ENCODE results near the gene L2HGDH. TPM values are rescaled to one million over a fixed set of nuclear protein-coding genes. Genes with fewer than 3 reads are reported as not detected.

L2HGDH gene
- total and polyA plus RNA-seq, 9 donors = 5.0 to 7.4 (median 6.5) TPM

DNA sequence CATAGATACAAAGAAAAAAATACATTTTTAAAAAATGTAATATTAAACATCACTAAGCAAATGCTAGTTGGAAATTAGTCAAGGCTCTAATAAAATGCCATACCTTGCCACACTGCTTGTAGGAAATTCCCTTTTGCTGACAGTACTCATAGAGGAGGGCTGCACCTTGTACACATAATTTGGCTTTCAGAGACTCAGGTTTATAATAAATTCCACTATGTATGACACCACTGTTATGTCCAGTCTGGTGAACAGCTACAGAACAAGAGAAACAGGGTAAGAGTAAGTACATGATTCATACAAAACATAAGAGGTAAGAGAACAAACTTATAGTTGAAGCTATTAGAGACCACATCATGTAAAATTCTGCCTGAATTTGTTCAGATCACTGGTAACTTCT, 10.1 kb downstream of the L2HGDH start:
- no peak overlapping the region for H3K27ac ChIP-seq (ENCODE audit: low read length)
- H3K4me3 ChIP-seq (ENCODE audit: low read length) = no peak overlapping the region
- H3K36me3 ChIP-seq (ENCODE audit: control insufficient read depth, insufficient read depth, low read length) = peaks cover 4% of the 10 kb centered on the region
- H3K9me3 ChIP-seq (replicated peaks; ENCODE audit: control insufficient read depth, low read depth, low read length) = no peaks in the 10 kb centered on the region
- no peak for DNase-seq
- no peaks in the 10 kb centered on the region for H3K4me1 ChIP-seq (ENCODE audit: control insufficient read depth, insufficient read depth, low read length)
- no peaks in the 10 kb centered on the region for H3K27me3 ChIP-seq (ENCODE audit: control insufficient read depth, insufficient read depth, low read length)

DNA sequence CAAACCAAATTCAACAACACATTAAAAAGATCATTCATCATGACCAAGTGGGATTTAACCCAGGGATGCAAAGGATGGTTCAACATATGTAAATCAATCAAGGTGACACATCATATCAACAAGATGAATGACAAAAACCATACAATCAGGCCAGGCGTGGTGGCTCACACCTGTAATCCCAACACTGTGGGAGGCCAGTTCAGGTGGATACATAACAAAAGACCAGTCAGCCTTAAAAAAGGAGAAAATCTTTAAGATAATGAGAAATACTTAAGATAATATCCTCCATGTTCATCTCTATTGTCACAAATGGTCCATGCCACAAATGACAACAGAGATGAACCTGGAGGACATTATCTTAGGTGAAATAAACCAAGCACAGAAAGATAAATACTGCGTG, 12.4 kb downstream of the L2HGDH start:
- no peaks in the 10 kb centered on the region for H3K9me3 ChIP-seq (replicated peaks; ENCODE audit: control insufficient read depth, low read depth, low read length)
- 100% methylated on average over 1 of the region's 2 CpGs for WGBS (ENCODE audit: insufficient coverage)
- DNase-seq = no peak
- H3K27ac ChIP-seq (ENCODE audit: low read length) = no peak overlapping the region
- H3K36me3 ChIP-seq (ENCODE audit: control insufficient read depth, insufficient read depth, low read length) = peaks cover 4% of the 10 kb centered on the region
- no peaks in the 10 kb centered on the region for H3K27me3 ChIP-seq (ENCODE audit: control insufficient read depth, insufficient read depth, low read length)
- H3K4me3 ChIP-seq (ENCODE audit: low read length) = no peak overlapping the region
- no peaks in the 10 kb centered on the region for H3K4me1 ChIP-seq (ENCODE audit: control insufficient read depth, insufficient read depth, low read length)

DNA sequence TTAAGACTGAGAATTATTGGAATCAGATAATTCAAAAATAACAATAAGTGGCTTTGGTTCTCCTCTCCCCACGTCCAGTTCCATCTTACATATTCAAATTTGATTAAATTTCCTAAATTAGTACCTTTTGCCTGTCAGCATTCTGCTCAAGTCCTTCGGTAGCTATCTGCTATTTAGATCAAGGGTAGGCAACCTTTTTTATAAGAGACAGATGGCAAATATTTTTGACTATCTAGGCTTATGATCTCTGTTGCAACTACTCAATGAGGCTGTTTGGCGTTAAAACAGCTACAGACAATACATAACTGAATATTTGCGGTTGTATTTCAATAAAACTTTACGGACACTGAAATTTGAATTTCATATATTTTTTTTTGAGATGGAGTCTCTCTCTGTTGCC, 21.7 kb downstream of the L2HGDH start:
- no peaks in the 10 kb centered on the region for H3K4me1 ChIP-seq (ENCODE audit: control insufficient read depth, insufficient read depth, low read length)
- no CpG with 5 or more reads among the region's 5 CpGs for WGBS (ENCODE audit: insufficient coverage)
- H3K27ac ChIP-seq (ENCODE audit: low read length) = no peak overlapping the region
- no peak for DNase-seq
- H3K36me3 ChIP-seq (ENCODE audit: control insufficient read depth, insufficient read depth, low read length) = no peaks in the 10 kb centered on the region
- H3K9me3 ChIP-seq (replicated peaks; ENCODE audit: control insufficient read depth, low read depth, low read length) = no peaks in the 10 kb centered on the region
- no peaks in the 10 kb centered on the region for H3K27me3 ChIP-seq (ENCODE audit: control insufficient read depth, insufficient read depth, low read length)
- H3K4me3 ChIP-seq (ENCODE audit: low read length) = no peak overlapping the region

DNA sequence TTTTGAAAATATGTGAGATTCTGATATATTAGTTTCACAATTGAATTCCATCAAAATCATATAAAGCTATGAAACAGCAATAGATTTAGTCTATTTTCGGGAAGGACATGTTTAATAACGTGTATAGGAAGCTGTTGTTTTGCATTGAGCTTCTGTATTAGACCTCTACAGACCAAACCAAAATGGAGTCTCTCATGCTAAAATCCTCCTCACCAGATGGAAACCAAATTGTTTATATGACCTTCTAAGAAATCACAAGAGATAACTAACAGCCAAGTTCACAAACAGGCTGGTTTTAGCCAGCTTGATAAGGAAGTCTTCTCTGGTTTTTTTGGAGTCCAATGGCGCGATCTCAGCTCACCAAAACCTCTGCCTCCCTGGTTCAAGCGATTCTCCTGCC, 23.9 kb downstream of the L2HGDH start:
- Histone ChIP-seq H3K4me3 (ENCODE audit: low read length) (no peak overlapping the region), H3K27ac (ENCODE audit: low read length) (no peak overlapping the region)
- WGBS (ENCODE audit: insufficient coverage) = no CpG with 5 or more reads among the region's 5 CpGs

DNA sequence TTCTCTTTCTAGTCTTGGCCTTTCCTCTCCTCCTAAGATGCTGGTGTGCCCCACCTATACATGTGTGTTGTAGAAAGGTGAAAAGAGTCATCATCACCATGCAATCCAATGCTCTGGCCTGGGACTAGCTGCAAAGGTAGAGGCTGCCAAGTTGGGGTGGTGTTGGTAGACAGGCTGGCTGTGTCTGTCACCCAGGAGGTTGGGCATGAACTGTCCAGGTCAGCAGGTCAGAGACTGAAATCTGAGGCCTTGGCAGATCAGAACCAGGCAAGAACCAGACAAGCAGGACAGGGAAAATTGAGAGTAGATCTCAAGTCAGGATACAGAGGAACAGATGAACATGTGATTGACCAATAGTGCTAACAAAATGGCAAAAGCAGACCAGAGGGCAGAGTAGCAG, 26.2 kb downstream of the L2HGDH start:
- no peaks in the 10 kb centered on the region for H3K27me3 ChIP-seq (ENCODE audit: control insufficient read depth, insufficient read depth, low read length)
- H3K4me1 ChIP-seq (ENCODE audit: control insufficient read depth, insufficient read depth, low read length) = no peaks in the 10 kb centered on the region
- no peaks in the 10 kb centered on the region for H3K9me3 ChIP-seq (replicated peaks; ENCODE audit: control insufficient read depth, low read depth, low read length)
- DNase-seq = no peak
- H3K4me3 ChIP-seq (ENCODE audit: low read length) = no peak overlapping the region
- H3K27ac ChIP-seq (ENCODE audit: low read length) = no peak overlapping the region
- H3K36me3 ChIP-seq (ENCODE audit: control insufficient read depth, insufficient read depth, low read length) = peaks cover 2% of the 10 kb centered on the region

More for the DNA sequence above, 23.9 kb downstream of the L2HGDH start:
- Histone ChIP-seq H3K36me3 (ENCODE audit: control insufficient read depth, insufficient read depth, low read length) (peaks cover 2% of the 10 kb centered on the region), H3K9me3 (replicated peaks; ENCODE audit: control insufficient read depth, low read depth, low read length) (no peaks in the 10 kb centered on the region), H3K27me3 (ENCODE audit: control insufficient read depth, insufficient read depth, low read length) (no peaks in the 10 kb centered on the region), H3K4me1 (ENCODE audit: control insufficient read depth, insufficient read depth, low read length) (no peaks in the 10 kb centered on the region)
- no peak for DNase-seq

DNA sequence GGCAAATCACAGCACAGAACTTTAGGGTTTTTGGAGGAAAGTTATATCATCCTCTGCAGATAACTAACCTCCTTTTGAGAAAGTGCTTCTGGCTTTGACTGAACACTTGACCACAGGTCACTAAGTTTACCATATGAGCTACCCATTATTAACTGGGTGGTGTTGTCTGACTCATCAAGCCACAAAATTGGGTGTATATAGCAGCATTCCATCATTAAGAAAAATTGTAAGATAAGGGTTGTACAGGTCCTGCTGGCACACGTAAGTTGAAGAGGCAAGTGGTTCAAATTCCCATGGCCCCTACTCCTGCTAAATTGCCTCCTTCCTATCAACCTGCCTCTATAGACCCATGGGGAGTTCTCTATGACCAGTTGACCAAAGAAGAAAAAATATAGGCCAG, 39.5 kb downstream of the L2HGDH start:
- H3K4me3 ChIP-seq (ENCODE audit: low read length) = no peak overlapping the region
- DNase-seq = no peak
- H3K27me3 ChIP-seq (ENCODE audit: control insufficient read depth, insufficient read depth, low read length) = no peaks in the 10 kb centered on the region
- H3K4me1 ChIP-seq (ENCODE audit: control insufficient read depth, insufficient read depth, low read length) = no peaks in the 10 kb centered on the region
- H3K27ac ChIP-seq (ENCODE audit: low read length) = no peak overlapping the region
- WGBS (ENCODE audit: insufficient coverage) = no CpG with 5 or more reads among the region's 1 CpG
- no peaks in the 10 kb centered on the region for H3K9me3 ChIP-seq (replicated peaks; ENCODE audit: control insufficient read depth, low read depth, low read length)
- H3K36me3 ChIP-seq (ENCODE audit: control insufficient read depth, insufficient read depth, low read length) = no peaks in the 10 kb centered on the region

DNA sequence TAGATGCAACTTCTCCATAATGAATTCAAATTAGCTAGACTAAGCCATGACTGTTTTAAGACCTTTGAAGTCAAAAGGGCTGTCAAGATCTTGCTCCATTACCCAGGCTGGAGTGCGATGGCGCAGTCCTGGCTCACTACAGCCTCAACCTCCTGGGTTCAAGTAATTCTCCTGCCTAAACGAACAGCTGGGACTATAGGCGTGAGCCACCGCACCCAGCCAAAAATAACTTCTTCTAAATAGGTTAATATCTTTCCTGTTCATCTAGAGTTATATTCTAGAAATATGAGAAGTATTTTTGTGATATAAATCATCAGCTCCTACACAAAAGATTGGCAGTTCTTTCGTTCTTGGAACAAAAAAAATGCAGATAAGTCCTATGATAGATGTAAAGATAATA, 41.1 kb downstream of the L2HGDH start:
- Histone ChIP-seq H3K4me3 (ENCODE audit: low read length) (no peak overlapping the region), H3K9me3 (replicated peaks; ENCODE audit: control insufficient read depth, low read depth, low read length) (no peaks in the 10 kb centered on the region), H3K4me1 (ENCODE audit: control insufficient read depth, insufficient read depth, low read length) (no peaks in the 10 kb centered on the region), H3K27ac (ENCODE audit: low read length) (no peak overlapping the region), H3K36me3 (ENCODE audit: control insufficient read depth, insufficient read depth, low read length) (no peaks in the 10 kb centered on the region), H3K27me3 (ENCODE audit: control insufficient read depth, insufficient read depth, low read length) (no peaks in the 10 kb centered on the region)
- no peak for DNase-seq
- 92% methylated on average over 2 of the region's 6 CpGs for WGBS (ENCODE audit: insufficient coverage)

DNA sequence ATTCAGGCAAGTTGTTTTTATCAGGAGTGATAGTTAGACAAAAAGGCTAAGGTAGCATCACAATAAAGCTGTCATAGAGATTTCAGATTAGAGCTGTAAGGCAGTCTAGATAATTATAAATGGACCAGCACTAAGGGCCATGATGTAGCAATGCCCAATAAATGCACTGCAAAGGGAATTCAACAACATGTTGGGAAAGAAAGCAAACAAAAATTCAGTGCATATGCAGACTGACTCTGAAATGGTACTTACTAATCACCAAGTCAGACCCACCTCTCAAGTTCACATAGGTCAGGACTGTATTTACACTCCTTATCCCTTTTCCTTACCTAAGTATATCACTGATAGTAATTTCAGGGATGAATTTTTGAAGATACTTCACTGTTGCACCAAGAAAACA, 47.0 kb downstream of the L2HGDH start:
- H3K4me3 ChIP-seq (ENCODE audit: low read length) = no peak overlapping the region
- no peak for DNase-seq
- no peaks in the 10 kb centered on the region for H3K9me3 ChIP-seq (replicated peaks; ENCODE audit: control insufficient read depth, low read depth, low read length)
- H3K36me3 ChIP-seq (ENCODE audit: control insufficient read depth, insufficient read depth, low read length) = no peaks in the 10 kb centered on the region
- no peak overlapping the region for H3K27ac ChIP-seq (ENCODE audit: low read length)
- no peaks in the 10 kb centered on the region for H3K4me1 ChIP-seq (ENCODE audit: control insufficient read depth, insufficient read depth, low read length)
- no peaks in the 10 kb centered on the region for H3K27me3 ChIP-seq (ENCODE audit: control insufficient read depth, insufficient read depth, low read length)

DNA sequence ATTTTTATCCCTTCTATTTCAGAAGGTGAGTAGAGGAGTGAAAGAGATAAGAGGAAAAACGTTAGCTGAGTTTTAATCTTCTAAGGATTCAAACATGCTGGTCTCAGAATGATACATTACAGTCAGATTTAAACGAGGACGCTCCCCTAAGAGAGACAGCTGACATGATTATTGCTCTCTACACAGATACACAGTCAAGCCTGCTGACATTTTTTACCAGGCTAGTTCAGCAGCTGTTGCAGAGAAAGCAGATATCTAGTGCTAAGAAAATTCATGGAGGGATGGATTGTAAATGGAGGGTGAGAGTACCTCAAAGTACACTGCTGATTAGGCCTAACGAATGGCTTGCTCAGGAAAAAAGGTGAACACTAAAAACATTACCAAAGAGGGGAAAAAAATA, 48.7 kb downstream of the L2HGDH start:
- Histone ChIP-seq H3K36me3 (ENCODE audit: control insufficient read depth, insufficient read depth, low read length) (no peaks in the 10 kb centered on the region), H3K4me1 (ENCODE audit: control insufficient read depth, insufficient read depth, low read length) (no peaks in the 10 kb centered on the region), H3K9me3 (replicated peaks; ENCODE audit: control insufficient read depth, low read depth, low read length) (no peaks in the 10 kb centered on the region), H3K27ac (ENCODE audit: low read length) (peak overlapping the region; percentile 56), H3K4me3 (ENCODE audit: low read length) (no peak overlapping the region), H3K27me3 (ENCODE audit: control insufficient read depth, insufficient read depth, low read length) (no peaks in the 10 kb centered on the region)
- 47% methylated on average over 3 of the region's 4 CpGs for WGBS (ENCODE audit: insufficient coverage)
- peak; percentile 40 for DNase-seq

DNA sequence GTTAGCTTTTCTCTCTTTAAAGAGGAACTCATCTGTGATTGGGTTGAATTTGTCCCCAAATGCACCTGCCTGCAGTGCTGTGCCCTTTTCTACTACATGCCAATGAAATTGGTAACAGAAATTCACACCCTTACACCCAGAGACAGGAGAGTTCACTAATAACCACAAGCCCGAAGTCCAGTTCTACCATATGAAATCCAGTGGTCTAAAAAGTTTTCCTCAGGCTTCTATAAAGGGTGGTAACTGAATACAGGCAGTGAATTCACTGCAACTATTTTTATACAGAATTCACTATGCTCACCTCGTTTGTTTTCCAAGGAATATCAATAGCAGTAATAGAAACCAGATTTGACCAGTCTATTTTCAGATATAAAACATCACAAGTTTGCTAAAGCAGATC, 49.2 kb downstream of the L2HGDH start:
- H3K9me3 ChIP-seq (replicated peaks; ENCODE audit: control insufficient read depth, low read depth, low read length) = no peaks in the 10 kb centered on the region
- H3K36me3 ChIP-seq (ENCODE audit: control insufficient read depth, insufficient read depth, low read length) = no peaks in the 10 kb centered on the region
- H3K27ac ChIP-seq (ENCODE audit: low read length) = peak overlapping the region; percentile 56
- no CpG with 5 or more reads among the region's 2 CpGs for WGBS (ENCODE audit: insufficient coverage)
- no peaks in the 10 kb centered on the region for H3K27me3 ChIP-seq (ENCODE audit: control insufficient read depth, insufficient read depth, low read length)
- peak; percentile 4 for DNase-seq
- H3K4me3 ChIP-seq (ENCODE audit: low read length) = no peak overlapping the region
- no peaks in the 10 kb centered on the region for H3K4me1 ChIP-seq (ENCODE audit: control insufficient read depth, insufficient read depth, low read length)

DNA sequence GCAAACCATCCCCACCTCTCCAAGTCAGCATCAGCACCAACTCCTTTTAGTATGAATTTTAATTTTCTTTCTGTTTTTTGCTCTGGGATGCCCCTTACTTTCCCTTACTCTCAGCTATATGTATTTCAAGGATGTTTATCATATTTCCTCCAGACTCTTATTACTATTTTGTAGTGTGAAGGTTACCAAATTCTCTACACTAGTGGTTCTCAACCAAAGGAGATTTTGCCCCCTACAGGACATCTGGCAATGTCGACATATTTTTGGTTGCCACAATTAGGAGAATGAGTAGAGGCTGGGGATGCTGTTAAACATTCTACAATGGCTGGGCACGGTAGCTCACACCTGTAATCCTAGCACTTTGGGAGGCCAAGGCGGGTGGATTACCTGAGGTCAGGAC, 51.5 kb downstream of the L2HGDH start:
- Histone ChIP-seq H3K4me3 (ENCODE audit: low read length) (no peak overlapping the region), H3K9me3 (replicated peaks; ENCODE audit: control insufficient read depth, low read depth, low read length) (no peaks in the 10 kb centered on the region), H3K27ac (ENCODE audit: low read length) (no peak overlapping the region), H3K4me1 (ENCODE audit: control insufficient read depth, insufficient read depth, low read length) (no peaks in the 10 kb centered on the region), H3K36me3 (ENCODE audit: control insufficient read depth, insufficient read depth, low read length) (no peaks in the 10 kb centered on the region), H3K27me3 (ENCODE audit: control insufficient read depth, insufficient read depth, low read length) (no peaks in the 10 kb centered on the region)
- WGBS (ENCODE audit: insufficient coverage) = no CpG with 5 or more reads among the region's 3 CpGs
- peak; percentile 32 for DNase-seq

All from muscle of leg (tissue), 11 donors.